Mucosa of gallbladder (tissue), 1 donor: Measurements from ENCODE around the gene PPP4R3B. TPM values are rescaled to one million over a fixed set of nuclear protein-coding genes. Genes with fewer than 3 reads are reported as not detected.
A peak's percentile ranks its signal among the peaks of the same experiment; 100 is the strongest.
"Not testable (repeated sequence)": the region's sequence is repeated elsewhere in the genome, so short reads cannot be mapped to it uniquely, and the experiment has no call there.

Experiments used
- DNase-seq: peaks from one replicate; pipeline ENCODE4 v3.0.0-alpha.2; 2020; ENCODE audit warnings: low spot score
- total RNA-seq: library from RNA; stranded (reverse); gene quantifications from one replicate; pipeline ENCODE4 v1.2.1, GENCODE V29; 2021
- donor health status: DM: no; HTN: no; CAD: no.

The PPP4R3B gene
- total RNA-seq: 69.9 TPM

DNA sequence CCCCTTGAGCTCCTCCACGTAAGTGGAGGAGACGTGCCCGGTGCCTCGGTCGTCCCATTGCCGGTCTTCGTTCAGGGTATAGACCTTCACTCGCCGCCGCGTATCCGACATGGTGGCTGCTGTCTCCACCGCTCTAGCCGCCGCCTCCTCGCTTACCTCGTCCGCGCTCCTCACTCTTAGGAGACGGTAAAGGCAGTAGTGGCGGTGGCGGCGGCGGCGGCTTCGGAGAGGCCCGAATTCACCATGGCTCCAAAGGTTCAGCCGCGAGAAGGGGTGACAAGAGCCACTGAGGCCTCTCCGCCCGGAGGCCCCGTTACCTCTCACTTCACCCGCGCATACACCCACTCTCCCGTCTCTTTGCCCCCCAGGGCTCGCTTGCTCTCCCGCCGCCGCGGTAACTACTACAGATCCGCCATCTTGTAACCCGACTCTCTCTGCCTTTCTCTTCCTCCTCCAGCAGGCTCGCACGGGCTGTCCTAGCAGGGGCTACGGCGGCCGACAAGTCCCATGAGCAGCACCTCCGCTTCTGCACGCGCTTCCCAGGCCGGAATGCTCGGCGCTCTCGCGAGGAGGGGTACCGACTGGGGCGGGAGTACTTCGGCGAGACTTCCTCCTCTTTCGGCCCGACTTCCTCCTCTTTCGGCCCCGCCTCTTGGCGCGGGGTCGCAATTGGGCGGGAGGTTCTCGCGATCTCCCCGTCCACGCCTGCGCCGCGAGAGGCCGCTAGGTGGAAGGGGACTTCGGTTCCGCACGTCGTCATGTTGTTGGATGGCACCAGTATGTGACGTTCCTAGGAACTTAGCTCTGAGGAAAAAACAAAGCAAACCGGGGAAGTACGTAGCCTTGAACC is at the start of gene PPP4R3B:
Gene PPP4R3B (minus strand): TSS at position 448 of the 850 bp plus-strand sequence. CDS start 337 bp downstream, at position 111.
- DNase-seq: peak; percentile 100

DNA sequence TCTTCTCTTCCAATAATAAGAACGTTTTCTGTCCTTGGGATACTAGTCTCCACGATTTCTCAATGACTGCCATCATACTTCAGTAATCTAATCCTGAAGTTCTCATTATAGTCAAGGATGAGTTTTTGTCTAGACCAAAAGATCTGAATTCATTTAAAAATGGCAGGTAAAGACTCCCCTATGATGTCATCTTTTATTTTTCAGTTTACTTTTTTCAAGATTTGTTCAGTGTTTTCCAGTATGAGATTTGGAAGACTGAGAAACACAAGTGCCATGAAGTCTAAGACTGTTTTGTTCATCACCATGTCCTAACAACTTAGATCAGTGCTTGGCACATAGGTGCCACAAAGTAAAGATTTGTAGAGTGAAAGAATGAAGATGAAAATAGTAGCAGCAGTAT is 35.8 kb upstream of the PPP4R3B start:
- DNase-seq: no peak

DNA sequence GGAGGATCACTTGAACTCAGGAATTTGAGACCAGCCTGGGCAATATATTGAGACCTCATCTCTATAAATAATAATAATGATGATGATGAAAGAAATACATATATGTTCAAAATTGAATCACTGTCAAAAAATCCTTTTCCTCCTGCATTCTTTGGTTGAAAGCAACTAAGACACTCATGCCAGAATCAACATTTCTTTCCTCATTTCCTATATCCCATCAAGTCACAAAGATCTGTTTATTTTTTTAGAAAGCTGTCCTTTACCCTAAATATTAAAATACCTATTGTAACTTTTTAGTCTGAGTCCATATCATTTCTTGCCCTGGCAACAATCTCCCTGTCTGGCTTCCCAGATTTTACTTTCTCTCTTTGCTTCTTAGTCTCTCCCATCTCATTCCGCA is 31.8 kb upstream of the PPP4R3B start:
- DNase-seq: no peak

DNA sequence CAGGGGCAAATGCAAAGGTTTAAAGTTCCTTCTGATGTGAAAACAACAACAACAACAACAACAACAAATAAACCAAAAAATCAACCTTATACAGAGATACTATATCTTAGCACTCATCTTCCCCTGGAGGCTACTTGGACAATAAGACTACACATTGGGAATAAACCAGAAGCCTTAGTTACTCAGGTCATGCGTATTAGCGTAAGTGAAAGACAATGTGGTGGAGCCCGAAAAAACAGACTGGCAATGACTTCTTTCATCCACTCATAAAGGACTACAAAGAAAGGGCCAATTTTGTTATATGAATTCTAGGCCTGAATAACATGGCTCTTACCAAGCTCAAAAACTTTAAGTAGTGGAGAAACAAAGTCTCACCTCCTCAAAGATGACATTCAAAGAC is 19.4 kb upstream of the PPP4R3B start:
- DNase-seq: no peak

DNA sequence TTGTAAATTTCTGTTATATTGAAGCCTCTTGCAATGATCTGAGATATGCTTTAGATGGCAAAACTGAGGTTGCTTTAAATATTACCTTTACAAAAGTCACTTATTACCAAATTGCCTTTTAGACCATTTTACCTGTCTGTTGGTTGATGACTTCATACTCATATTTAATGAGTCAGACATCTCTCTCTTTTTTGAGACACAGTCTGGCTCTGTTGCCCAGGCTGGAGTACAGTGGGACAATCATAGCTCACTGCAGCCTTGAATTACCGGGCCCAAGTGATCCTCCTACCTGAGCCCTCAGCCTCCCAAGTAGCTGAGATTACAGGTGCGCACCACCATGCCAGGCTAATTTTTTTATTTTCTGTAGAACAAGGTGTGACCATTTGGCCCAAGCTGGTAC is 11.5 kb upstream of the PPP4R3B start:
- DNase-seq: no peak

DNA sequence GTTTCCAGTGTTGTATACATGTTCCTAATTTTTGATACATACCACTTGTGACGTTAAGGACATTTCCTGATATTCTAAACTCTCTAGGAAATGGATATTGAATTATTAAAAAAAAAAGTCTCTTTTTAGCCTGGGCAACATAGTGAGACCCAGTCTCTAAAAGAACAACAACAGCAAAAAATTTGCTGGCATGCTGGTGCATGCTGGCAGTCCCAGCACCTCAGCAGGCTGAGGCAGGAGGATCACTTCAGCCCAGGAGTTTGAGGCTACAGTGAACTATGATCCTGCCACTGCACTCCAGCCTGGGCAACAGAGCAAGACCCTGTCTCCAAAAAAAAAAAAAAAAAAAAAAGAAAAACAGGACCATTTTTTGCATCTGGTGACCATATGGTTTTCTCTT is 10.5 kb upstream of the PPP4R3B start:
- no peak for DNase-seq

DNA sequence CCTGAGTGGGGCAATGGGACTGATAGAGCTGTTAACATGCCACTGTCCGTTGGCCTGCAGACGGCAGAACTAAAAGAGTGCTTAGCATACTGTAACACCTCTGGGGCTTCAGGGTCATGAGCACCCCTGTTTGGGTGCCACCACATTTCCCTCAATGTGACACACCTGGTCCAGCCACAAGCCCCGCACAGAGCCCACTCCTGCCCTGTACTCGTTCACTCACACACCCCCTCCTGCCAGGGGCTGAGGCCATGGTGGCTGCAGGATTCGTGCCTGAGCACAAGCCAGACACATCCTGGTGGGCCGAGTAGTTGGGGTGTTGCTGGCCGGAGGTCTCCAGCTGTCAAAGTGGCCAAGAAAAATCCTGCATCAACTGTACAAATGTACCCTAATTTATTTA is 4.4 kb upstream of the PPP4R3B start:
- no peak for DNase-seq

GRCh38 chr2:55620123-55620779 is 2.8 kb upstream of the PPP4R3B start:
- no peak for DNase-seq

GRCh38 chr2:55618275-55619055 is 1.0 kb upstream of the PPP4R3B start:
- DNase-seq: peak; percentile 56

GRCh38 chr2:55618025-55618274 is 528 bp upstream of the PPP4R3B start:
- DNase-seq: no peak

- peak; percentile 24 for DNase-seq
Observed at GRCh38 chr2:55616551-55617174, 759 bp downstream of the PPP4R3B start.

DNA sequence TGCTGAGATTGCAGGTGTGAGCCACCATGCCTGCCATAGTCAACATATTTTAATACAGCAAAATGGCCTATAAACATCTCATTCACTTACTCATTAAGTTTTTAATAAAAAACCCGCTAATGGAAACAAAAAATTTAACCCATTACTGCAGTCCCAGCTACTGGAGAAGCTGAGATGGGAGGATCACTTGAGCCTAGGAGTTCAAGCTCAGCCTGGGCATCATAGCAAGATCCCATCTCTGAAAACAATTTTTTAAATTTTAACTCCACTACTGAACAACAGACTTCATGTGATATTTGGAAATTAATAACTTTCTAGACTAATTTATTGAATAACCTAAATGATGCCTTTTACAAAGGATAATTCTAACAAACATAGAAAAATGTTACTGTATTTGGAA is 5.4 kb downstream of the PPP4R3B start:
- DNase-seq: no peak

GRCh38 chr2:55610954-55611743 is 6.3 kb downstream of the PPP4R3B start:
- no peak for DNase-seq

- DNase-seq: no peak
Observed at GRCh38 chr2:55609938-55610578, 7.4 kb downstream of the PPP4R3B start.

GRCh38 chr2:55609193-55609794 is 8.1 kb downstream of the PPP4R3B start:
- DNase-seq: no peak

DNA sequence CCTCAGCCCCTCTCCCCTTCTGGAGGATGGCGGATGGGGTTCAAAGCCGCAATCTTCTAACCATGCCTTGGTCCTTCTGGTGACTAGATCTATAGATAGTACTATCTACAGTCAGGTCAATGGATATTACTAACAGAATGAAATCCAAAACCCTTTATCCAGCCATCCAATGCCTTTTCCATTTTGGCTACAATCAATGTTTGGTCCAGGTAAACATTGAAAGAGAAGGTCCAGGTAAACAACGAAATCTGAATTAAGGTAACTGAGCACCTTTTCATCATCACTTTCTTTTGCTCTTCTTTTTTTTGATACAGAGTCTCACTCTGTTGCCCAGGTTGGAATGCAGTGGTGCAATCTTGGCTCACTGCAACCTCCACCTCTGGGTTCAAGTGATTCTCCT is 9.7 kb downstream of the PPP4R3B start:
- no peak for DNase-seq

GRCh38 chr2:55604027-55604565 is 13.3 kb downstream of the PPP4R3B start:
- DNase-seq: no peak

- no peak for DNase-seq
Observed at GRCh38 chr2:55601849-55602248, 15.6 kb downstream of the PPP4R3B start.

DNA sequence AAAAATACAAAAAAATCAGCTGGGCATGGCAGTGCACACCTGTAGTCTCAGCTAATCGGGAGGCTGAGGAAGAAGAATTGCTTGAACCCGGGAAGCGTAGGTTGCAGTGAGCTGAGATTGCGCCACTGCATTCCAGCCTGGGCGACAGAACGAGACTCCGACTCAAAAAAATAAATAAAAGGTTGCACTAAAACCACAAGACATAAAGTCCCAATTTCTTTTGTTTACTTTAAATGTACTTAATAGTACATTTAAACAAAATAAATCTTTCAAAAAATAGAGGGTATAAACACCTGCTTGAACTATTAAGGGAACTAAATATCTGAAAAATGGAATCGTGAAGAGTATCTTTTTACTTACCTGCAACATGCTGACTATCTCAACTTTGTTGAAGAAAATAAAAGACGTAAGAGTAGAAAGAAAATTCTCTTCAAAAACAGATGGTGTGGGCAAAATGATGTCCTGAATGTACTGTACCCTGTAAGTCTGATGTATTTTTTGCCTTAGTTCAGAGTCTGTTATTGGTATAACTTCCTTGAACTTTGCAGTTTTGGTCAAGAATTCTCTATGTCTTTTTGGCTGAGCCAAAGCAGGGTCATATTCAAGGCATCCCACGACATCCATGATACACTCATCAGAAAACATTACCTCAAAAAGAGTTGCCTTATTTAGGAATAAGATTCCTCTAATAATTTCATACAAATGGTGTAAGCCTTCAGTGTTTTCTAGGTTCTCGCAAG is 19.2 kb downstream of the PPP4R3B start:
- no peak for DNase-seq

DNA sequence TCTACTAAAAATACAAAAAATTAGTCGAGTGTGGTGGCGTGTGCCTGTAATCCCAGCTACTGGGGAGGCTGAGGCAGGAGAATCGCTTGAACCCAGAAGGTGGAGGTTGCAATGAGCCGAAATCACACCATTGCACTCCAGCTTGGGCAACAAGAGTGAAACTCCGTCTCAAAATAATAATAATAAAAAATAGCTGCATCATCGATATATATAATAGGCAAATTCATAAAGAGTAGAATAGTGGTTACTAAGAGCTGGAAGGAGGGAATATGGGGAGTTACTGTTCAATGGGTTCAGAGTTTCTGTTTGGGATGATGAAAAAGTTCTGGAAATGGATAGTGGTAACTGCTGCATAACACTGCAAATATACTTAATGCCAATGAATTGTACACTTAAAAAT is 20.6 kb downstream of the PPP4R3B start:
- DNase-seq: not testable (repeated sequence)
